KMS-11 (cell line): ENCODE data around the gene RSF1.

ENCODE experiments used
- H2AFZ ChIP-seq: fragments of 200-600 bp; sonication (generic); 2 replicates; pipeline ENCODE4 v1.6.1; 2016; ENCODE audit warnings: antibody characterized with exemption, mixed run types, low read depth
- H3K27ac ChIP-seq: fragments of 200-600 bp; sonication (generic); 2 replicates; pipeline ENCODE4 v1.6.1; 2016; ENCODE audit warnings: mild to moderate bottlenecking, mixed run types
- H3K27me3 ChIP-seq: fragments of 200-600 bp; sonication (generic); 2 replicates; pipeline ENCODE4 v1.6.1; 2017; ENCODE audit warnings: mild to moderate bottlenecking, low read depth, mixed run types, moderate library complexity; ENCODE audit not compliant: insufficient read depth
- H3K36me3 ChIP-seq: fragments of 200-600 bp; sonication (generic); 2 replicates; pipeline ENCODE4 v1.6.1; 2017; ENCODE audit warnings: mild to moderate bottlenecking, mixed run types; ENCODE audit not compliant: insufficient read depth
- H3K4me1 ChIP-seq: fragments of 200-600 bp; sonication (generic); 2 replicates; pipeline ENCODE4 v1.6.1; 2016; ENCODE audit warnings: mild to moderate bottlenecking, low read depth, mixed run types; ENCODE audit not compliant: poor library complexity, severe bottlenecking
- H3K4me2 ChIP-seq: fragments of 200-600 bp; sonication (generic); 2 replicates; pipeline ENCODE4 v1.7.0; 2016; ENCODE audit warnings: mild to moderate bottlenecking, mixed run types
- H3K4me3 ChIP-seq: fragments of 200-600 bp; sonication (generic); IDR thresholded peaks from 2 replicates; pipeline ENCODE4 v1.6.1; 2017; ENCODE audit warnings: low read depth, low read length, mixed read lengths; ENCODE audit not compliant: insufficient read depth
- H3K79me2 ChIP-seq: fragments of 200-600 bp; sonication (generic); 2 replicates; pipeline ENCODE4 v1.6.1; 2016; ENCODE audit warnings: low read depth, mixed run types; ENCODE audit not compliant: insufficient read depth
- H3K9ac ChIP-seq: fragments of 200-600 bp; sonication (generic); 2 replicates; pipeline ENCODE4 v1.6.1; 2016; ENCODE audit warnings: mild to moderate bottlenecking, mixed run types
- H4K20me1 ChIP-seq: fragments of 200-600 bp; sonication (generic); 2 replicates; pipeline ENCODE4 v1.6.1; 2016; ENCODE audit warnings: mild to moderate bottlenecking, mixed run types; ENCODE audit not compliant: insufficient read depth
- TF ChIP-seq, protein P1 (sequence below): fragments of 200-600 bp; sonication (generic); conservative IDR thresholded peaks from 2 replicates; pipeline ENCODE4 v1.6.1; 2017; ENCODE audit warnings: low read depth, mild to moderate bottlenecking, antibody characterized with exemption, low read length, moderate library complexity, mixed read lengths

The RSF1 gene

GRCh38 chr11:77770629-77771028 lies 49.9 kb downstream of the RSF1 start:
- Histone ChIP-seq H3K4me2 (no peak overlapping the region), H2AFZ (no peak overlapping the region), H3K79me2 (peaks cover 56% of the 10 kb centered on the region), H3K27ac (no peak overlapping the region), H4K20me1 (peaks cover 9% of the 10 kb centered on the region; the same call in 1 of the 2 replicates), H3K27me3 (no peaks in the 10 kb centered on the region), H3K4me3 (no peak overlapping the region), H3K4me1 (peaks cover 4% of the 10 kb centered on the region), H3K36me3 (no peaks in the 10 kb centered on the region), H3K9ac (no peak overlapping the region)
- TF ChIP-seq, protein P1, sequence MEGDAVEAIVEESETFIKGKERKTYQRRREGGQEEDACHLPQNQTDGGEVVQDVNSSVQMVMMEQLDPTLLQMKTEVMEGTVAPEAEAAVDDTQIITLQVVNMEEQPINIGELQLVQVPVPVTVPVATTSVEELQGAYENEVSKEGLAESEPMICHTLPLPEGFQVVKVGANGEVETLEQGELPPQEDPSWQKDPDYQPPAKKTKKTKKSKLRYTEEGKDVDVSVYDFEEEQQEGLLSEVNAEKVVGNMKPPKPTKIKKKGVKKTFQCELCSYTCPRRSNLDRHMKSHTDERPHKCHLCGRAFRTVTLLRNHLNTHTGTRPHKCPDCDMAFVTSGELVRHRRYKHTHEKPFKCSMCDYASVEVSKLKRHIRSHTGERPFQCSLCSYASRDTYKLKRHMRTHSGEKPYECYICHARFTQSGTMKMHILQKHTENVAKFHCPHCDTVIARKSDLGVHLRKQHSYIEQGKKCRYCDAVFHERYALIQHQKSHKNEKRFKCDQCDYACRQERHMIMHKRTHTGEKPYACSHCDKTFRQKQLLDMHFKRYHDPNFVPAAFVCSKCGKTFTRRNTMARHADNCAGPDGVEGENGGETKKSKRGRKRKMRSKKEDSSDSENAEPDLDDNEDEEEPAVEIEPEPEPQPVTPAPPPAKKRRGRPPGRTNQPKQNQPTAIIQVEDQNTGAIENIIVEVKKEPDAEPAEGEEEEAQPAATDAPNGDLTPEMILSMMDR = no peak

GRCh38 chr11:77762426-77762825 lies 58.1 kb downstream of the RSF1 start:
- H3K79me2 ChIP-seq = peaks cover 4% of the 10 kb centered on the region; the same call in 1 of the 2 replicates
- no peak overlapping the region for H3K9ac ChIP-seq
- H3K27ac ChIP-seq = no peak overlapping the region

GRCh38 chr11:77761491-77761890 lies 59.0 kb downstream of the RSF1 start:
- H2AFZ ChIP-seq = no peak overlapping the region
- H3K79me2 ChIP-seq = no peaks in the 10 kb centered on the region; the same call in 1 of the 2 replicates
- H3K36me3 ChIP-seq = peaks cover 4% of the 10 kb centered on the region; the same call in 1 of the 2 replicates
- no peak overlapping the region for H3K27ac ChIP-seq
- no peak overlapping the region for H3K4me3 ChIP-seq
- TF ChIP-seq, protein P1 = no peak
- H3K4me1 ChIP-seq = no peaks in the 10 kb centered on the region
- no peak overlapping the region for H3K4me2 ChIP-seq
- H4K20me1 ChIP-seq = no peaks in the 10 kb centered on the region
- no peaks in the 10 kb centered on the region for H3K27me3 ChIP-seq
- H3K9ac ChIP-seq = no peak overlapping the region

More at GRCh38 chr11:77762426-77762825, 58.1 kb downstream of the RSF1 start:
- TF ChIP-seq, protein P1 = no peak
- peaks cover 4% of the 10 kb centered on the region; the same call in 1 of the 2 replicates for H3K36me3 ChIP-seq
- H3K27me3 ChIP-seq = no peaks in the 10 kb centered on the region
- H3K4me2 ChIP-seq = no peak overlapping the region
- H2AFZ ChIP-seq = no peak overlapping the region
- H4K20me1 ChIP-seq = no peaks in the 10 kb centered on the region
- H3K4me1 ChIP-seq = no peaks in the 10 kb centered on the region
- H3K4me3 ChIP-seq = no peak overlapping the region

DNA sequence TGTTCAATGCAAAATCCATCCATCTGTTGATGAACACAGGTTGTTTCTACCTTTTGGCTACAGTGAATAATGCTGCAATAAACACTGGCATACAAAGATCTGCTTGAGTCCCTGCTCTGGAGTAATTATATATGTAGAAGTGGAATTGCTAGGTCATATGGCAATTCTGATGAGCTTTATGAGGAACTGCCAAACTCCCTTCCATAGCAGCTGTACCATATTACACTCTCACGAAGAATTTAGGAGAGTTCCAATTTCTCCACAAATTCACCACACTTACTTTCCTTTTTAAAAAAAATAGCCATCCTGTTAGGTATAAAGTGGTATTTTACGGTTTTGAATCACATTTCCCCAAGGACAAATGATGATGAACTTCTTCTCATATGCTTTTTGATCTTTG lies 62.2 kb downstream of the RSF1 start:
- Histone ChIP-seq H2AFZ (no peak overlapping the region), H3K4me3 (no peak overlapping the region), H3K4me2 (no peak overlapping the region), H4K20me1 (no peaks in the 10 kb centered on the region), H3K79me2 (no peaks in the 10 kb centered on the region), H3K27ac (no peak overlapping the region), H3K36me3 (peaks cover 4% of the 10 kb centered on the region; the same call in 1 of the 2 replicates), H3K9ac (no peak overlapping the region), H3K4me1 (no peaks in the 10 kb centered on the region), H3K27me3 (no peaks in the 10 kb centered on the region)
- TF ChIP-seq, protein P1 = no peak
